Ascending aorta (tissue), 2 donors: ENCODE results near the gene RHOBTB3. TPM values are rescaled to one million over a fixed set of nuclear protein-coding genes. Genes with fewer than 3 reads are reported as not detected.

Experiments
- DNase-seq, 2 donors: peaks; one replicate each; pipeline ENCODE4 v3.0.0-alpha.2; 2019; ENCODE audit warnings: low spot score in 2 of 2
- H3K27ac ChIP-seq, 2 donors: fragments of 200-600 bp; sonication (generic); one replicate each; pipeline ENCODE4 v1.5.1; 2016 to 2017; ENCODE audit warnings: mild to moderate bottlenecking in 1 of 2
- H3K27me3 ChIP-seq: fragments of 200-600 bp; sonication (generic); one replicate; pipeline ENCODE4 v1.5.1; 2017
- H3K36me3 ChIP-seq, 2 donors: fragments of 200-600 bp; sonication (generic); one replicate each; pipeline ENCODE4 v1.5.1; 2016
- H3K4me1 ChIP-seq, 2 donors: fragments of 200-600 bp; sonication (generic); one replicate each; pipeline ENCODE4 v1.5.1; 2016 to 2017; ENCODE audit warnings: mild to moderate bottlenecking in 1 of 2
- H3K4me3 ChIP-seq, 2 donors: fragments of 200-600 bp; sonication (generic); one replicate each; pipeline ENCODE4 v1.5.1; 2016 to 2017; ENCODE audit warnings: mild to moderate bottlenecking in 1 of 2
- H3K9me3 ChIP-seq, 2 donors: fragments of 200-600 bp; sonication (generic); one replicate each; pipeline ENCODE4 v1.5.1; 2016
- CTCF ChIP-seq, 3 experiments: fragments of 200-600 bp in 2 of 3; fragments of 450-650 bp in 1 of 3; sonication (generic) in 2 of 3; IDR thresholded peaks; one replicate each; pipeline ENCODE4 v1.5.1; 2016 to 2019; ENCODE audit warnings: antibody characterized with exemption in 3 of 3, mild to moderate bottlenecking in 1 of 3, moderate library complexity in 1 of 3
- intact Hi-C: fragments of 100-400 bp; cut with DNase I; formaldehyde crosslinking; loops from one replicate; pipeline ENCODE4 v1.15.1; 2023
- total RNA-seq: library from RNA; depleted of rRNA; stranded (reverse); fragments of >200 nt; gene quantifications from one replicate; pipeline ENCODE4 v1.1.0, GENCODE V29; 2016

The RHOBTB3 gene
- total RNA-seq, 1 donor from 2014 or later = 153 TPM

DNA sequence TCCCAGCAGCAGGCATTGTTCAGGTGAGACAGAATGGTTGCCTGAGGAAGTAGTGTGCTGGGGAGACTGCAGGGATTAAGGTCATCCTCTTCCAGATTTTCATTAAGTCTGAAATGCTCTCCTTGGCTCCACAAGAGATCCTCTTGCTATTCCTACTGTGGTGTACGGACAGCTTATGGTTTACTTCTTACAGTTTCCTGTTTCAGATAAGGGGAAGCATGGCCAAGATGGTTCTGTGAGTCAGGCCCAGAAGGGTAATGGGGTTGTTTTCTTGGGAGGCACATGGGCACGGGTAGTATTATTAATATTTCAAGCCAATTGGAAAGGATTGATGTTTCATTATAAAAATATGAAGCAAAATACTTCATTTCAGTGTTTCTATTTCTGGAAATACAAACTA is 48.5 kb downstream of the RHOBTB3 start:
- Histone ChIP-seq H3K9me3 (no peaks in the 10 kb centered on the region), H3K27me3 (no peaks in the 10 kb centered on the region), H3K27ac (peak overlapping the region; percentile 54 to 73), H3K4me1 (peaks cover 0 to 12% of the 10 kb centered on the region in 2 donors), H3K4me3 (no peak overlapping the region), H3K36me3 (peaks cover 0 to under 1% of the 10 kb centered on the region in 2 donors)
- no peak for TF ChIP-seq CTCF (IDR thresholded peaks at IDR 0.05)
- no peak for DNase-seq
- intact Hi-C loops = loop anchor here (5.0 kb wide), 3 partner anchors 117 to 563 kb away; partner anchors contain the start of gene RFESD

DNA sequence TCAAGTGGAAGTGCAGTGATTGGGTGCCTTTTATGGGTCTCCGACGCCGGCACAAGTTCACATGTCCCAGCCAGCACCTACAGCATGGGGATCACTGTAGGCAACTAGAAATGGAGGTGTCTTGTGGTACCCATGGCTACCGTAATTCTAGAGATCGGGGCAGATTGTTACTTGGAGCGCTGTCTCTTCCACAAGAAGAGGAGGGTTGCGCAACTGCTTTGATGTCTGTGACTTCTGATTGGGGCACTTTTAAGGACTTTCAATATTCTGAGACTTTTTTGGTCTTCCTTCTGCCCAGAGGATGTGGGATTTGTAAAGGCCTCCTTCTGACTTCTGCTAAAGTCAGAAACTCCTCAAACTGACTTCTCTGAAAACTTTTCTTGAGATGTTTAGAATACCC is 49.5 kb downstream of the RHOBTB3 start:
- TF ChIP-seq CTCF (IDR thresholded peaks at IDR 0.05) = no peak
- Histone ChIP-seq H3K4me3 (no peak overlapping the region), H3K9me3 (no peaks in the 10 kb centered on the region), H3K36me3 (peaks cover 0 to 7% of the 10 kb centered on the region in 2 donors), H3K27ac (peak overlapping the region; percentile 54 to 73), H3K27me3 (no peaks in the 10 kb centered on the region), H3K4me1 (peaks cover 0 to 12% of the 10 kb centered on the region in 2 donors)
- DNase-seq = no peak
- intact Hi-C loops = loop anchor here (5.0 kb wide), 3 partner anchors 118 to 562 kb away; partner anchors contain the start of gene RFESD

GRCh38 chr5:95781101-95781583 is 50.0 kb downstream of the RHOBTB3 start:
- no peak overlapping the region for H3K4me3 ChIP-seq
- intact Hi-C loops = loop anchor here (1.0 to 5.0 kb wide), 4 partner anchors 66 to 561 kb away; partner anchors contain the start of gene RFESD
- H3K36me3 ChIP-seq = peaks cover 0 to 7% of the 10 kb centered on the region in 2 donors
- H3K4me1 ChIP-seq = peaks cover 0 to 12% of the 10 kb centered on the region in 2 donors
- TF ChIP-seq CTCF (IDR thresholded peaks at IDR 0.05) = peak; percentile 87 to 89 (median 88)
- no peaks in the 10 kb centered on the region for H3K27me3 ChIP-seq
- H3K9me3 ChIP-seq = no peaks in the 10 kb centered on the region
- peak; percentile 32 to 92 for DNase-seq
- H3K27ac ChIP-seq = peak overlapping the region; percentile 54 to 73

DNA sequence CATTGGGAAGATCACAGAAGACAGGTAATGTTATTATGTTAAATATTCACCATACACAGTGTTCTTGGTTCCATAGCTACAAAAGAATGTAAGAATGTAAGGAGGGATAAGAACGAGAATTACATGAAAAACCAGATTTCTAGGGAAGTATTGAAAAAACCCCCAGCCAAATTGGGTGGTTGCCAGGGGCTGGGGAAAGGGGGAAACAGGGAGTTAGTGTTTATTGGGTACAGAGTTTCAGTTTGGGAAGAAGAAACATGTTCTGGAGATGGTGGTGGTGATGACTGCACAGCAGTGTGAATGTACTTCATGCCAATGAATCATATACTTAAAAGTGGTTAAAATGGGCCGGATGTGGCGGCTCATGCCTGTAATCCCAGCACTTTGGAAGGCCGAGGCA is 51.0 kb downstream of the RHOBTB3 start:
- no peak for TF ChIP-seq CTCF (IDR thresholded peaks at IDR 0.05)
- Histone ChIP-seq H3K9me3 (no peaks in the 10 kb centered on the region), H3K4me1 (peaks cover 0 to 12% of the 10 kb centered on the region in 2 donors), H3K4me3 (no peak overlapping the region), H3K27ac (no peak overlapping the region), H3K27me3 (no peaks in the 10 kb centered on the region), H3K36me3 (peaks cover 0 to 7% of the 10 kb centered on the region in 2 donors)
- intact Hi-C loops = loop anchor here (5.0 kb wide), 3 partner anchors 120 to 560 kb away; partner anchors contain the start of gene RFESD
- no peak for DNase-seq

GRCh38 chr5:95783661-95784060 is 52.5 kb downstream of the RHOBTB3 start:
- Histone ChIP-seq H3K27ac (no peak overlapping the region), H3K27me3 (no peaks in the 10 kb centered on the region), H3K9me3 (no peaks in the 10 kb centered on the region), H3K4me3 (no peak overlapping the region), H3K4me1 (peaks cover 0 to 12% of the 10 kb centered on the region in 2 donors), H3K36me3 (peaks cover 0 to 7% of the 10 kb centered on the region in 2 donors)
- intact Hi-C loops = loop anchor here (5.0 kb wide), 3 partner anchors 121 to 559 kb away; partner anchors contain the start of gene RFESD
- DNase-seq = no peak
- TF ChIP-seq CTCF (IDR thresholded peaks at IDR 0.05) = no peak
